Neural cell (in vitro differentiated cells): ENCODE data around the gene HHATL.

Source experiments
- EP300 ChIP-seq: fragments of 450-650 bp; conservative IDR thresholded peaks from 2 replicates; pipeline ENCODE4 v1.6.1; 2014; ENCODE audit warnings: antibody characterized with exemption, mild to moderate bottlenecking, moderate library complexity; ENCODE audit not compliant: poor library complexity, severe bottlenecking
- EZH2 ChIP-seq: fragments of 200-600, 300-800 bp; shearing (Covaris generic), sonication (generic); IDR thresholded peaks from 2 replicates; pipeline ENCODE4 v1.6.1; 2014; ENCODE audit warnings: antibody characterized with exemption, low read length, borderline replicate concordance, mild to moderate bottlenecking; ENCODE audit not compliant: insufficient read depth, poor library complexity, severe bottlenecking
- POLR2AphosphoS5 ChIP-seq: IDR thresholded peaks from 2 replicates; pipeline ENCODE4 v1.6.1; 2012
- TF ChIP-seq, protein P1 (sequence below): fragments of 450-650 bp; IDR thresholded peaks from 2 replicates; pipeline ENCODE4 v1.5.1; 2014; ENCODE audit warnings: antibody characterized with exemption, mild to moderate bottlenecking, moderate library complexity; ENCODE audit not compliant: poor library complexity, severe bottlenecking
- TF ChIP-seq, protein P2 (sequence below): IDR thresholded peaks from 2 replicates; pipeline ENCODE4 v1.6.1; 2012; ENCODE audit warnings: borderline replicate concordance

DNA sequence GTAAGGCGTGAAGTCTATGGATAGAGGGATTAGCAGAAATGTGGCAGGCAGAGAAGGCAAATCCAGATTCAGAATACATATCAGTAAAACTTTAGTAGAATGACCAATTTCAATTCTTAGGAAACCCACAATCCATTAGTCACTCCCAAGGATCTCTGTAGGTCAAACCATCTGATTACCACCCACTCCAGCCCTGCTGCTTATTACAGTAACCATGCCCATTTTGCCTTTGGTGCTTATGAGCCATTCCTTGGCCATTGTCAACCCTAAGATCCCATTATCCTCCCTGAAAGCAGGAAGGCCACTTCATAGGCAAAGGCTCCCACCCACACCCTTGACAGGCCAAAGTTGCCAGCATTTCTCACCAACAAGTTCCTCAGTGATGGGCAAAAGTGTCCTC is 22.3 kb downstream of the HHATL start:
- TF ChIP-seq POLR2AphosphoS5 (no peak), EZH2 (no peak), EP300 (no peak)
- TF ChIP-seq, protein P1, sequence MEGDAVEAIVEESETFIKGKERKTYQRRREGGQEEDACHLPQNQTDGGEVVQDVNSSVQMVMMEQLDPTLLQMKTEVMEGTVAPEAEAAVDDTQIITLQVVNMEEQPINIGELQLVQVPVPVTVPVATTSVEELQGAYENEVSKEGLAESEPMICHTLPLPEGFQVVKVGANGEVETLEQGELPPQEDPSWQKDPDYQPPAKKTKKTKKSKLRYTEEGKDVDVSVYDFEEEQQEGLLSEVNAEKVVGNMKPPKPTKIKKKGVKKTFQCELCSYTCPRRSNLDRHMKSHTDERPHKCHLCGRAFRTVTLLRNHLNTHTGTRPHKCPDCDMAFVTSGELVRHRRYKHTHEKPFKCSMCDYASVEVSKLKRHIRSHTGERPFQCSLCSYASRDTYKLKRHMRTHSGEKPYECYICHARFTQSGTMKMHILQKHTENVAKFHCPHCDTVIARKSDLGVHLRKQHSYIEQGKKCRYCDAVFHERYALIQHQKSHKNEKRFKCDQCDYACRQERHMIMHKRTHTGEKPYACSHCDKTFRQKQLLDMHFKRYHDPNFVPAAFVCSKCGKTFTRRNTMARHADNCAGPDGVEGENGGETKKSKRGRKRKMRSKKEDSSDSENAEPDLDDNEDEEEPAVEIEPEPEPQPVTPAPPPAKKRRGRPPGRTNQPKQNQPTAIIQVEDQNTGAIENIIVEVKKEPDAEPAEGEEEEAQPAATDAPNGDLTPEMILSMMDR = no peak
- TF ChIP-seq, protein P2, sequence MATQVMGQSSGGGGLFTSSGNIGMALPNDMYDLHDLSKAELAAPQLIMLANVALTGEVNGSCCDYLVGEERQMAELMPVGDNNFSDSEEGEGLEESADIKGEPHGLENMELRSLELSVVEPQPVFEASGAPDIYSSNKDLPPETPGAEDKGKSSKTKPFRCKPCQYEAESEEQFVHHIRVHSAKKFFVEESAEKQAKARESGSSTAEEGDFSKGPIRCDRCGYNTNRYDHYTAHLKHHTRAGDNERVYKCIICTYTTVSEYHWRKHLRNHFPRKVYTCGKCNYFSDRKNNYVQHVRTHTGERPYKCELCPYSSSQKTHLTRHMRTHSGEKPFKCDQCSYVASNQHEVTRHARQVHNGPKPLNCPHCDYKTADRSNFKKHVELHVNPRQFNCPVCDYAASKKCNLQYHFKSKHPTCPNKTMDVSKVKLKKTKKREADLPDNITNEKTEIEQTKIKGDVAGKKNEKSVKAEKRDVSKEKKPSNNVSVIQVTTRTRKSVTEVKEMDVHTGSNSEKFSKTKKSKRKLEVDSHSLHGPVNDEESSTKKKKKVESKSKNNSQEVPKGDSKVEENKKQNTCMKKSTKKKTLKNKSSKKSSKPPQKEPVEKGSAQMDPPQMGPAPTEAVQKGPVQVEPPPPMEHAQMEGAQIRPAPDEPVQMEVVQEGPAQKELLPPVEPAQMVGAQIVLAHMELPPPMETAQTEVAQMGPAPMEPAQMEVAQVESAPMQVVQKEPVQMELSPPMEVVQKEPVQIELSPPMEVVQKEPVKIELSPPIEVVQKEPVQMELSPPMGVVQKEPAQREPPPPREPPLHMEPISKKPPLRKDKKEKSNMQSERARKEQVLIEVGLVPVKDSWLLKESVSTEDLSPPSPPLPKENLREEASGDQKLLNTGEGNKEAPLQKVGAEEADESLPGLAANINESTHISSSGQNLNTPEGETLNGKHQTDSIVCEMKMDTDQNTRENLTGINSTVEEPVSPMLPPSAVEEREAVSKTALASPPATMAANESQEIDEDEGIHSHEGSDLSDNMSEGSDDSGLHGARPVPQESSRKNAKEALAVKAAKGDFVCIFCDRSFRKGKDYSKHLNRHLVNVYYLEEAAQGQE = no peak
